ENCODE measurements around the gene PGBD4. TPM values are rescaled to one million over a fixed set of nuclear protein-coding genes. Genes with fewer than 3 reads are reported as not detected.
A peak's percentile ranks its signal among the peaks of the same experiment; 100 is the strongest.

The PGBD4 gene
- total RNA-seq, 1 experiment from 2014 or later: 1.1 TPM

DNA sequence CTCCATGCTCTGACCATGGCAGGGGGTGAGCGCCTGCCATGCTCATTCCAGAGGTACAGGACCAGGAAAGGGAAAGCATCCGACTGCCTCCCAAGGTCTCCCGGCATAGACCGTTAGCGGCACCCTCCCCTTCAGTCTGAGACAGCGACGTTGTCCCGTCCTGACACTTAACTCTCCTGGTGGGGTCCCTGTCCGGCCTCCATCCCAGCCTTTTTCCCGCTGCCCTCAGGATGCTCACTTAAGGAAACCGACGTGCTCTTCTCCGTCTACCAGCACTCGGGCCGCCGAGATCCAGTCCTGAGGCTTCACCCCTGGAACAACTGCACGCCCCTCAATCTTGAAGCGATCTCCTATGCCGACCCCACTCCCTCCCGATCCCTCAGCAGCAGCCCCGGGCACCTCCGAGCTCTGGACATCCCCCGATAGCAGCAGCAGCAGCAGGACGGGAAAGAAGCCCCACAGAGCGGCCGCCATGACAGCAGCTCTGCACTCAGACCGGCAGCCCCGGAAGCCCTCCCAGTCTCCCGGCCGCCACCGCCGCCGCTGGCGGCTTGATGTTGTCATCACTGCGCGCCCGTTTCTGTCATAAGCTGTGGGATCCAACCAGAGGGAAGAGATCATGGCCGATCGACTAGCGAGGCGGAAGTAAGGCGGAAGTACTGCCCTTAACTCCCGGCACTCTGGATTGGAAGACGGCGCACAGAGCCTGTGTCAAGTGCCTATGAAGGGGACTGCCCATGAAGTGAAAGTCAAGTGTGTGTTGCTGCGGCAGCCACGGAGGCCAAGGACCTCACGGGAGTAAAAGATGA, at the start of gene PGBD4, which contains the start of gene EMC7 (continued):
- TF ChIP-seq CREM (CRISPR knock-in tag; IDR thresholded peaks at IDR 0.05) (peak; percentile 99), HMGA2 (CRISPR knock-in tag; IDR thresholded peaks at IDR 0.05) (no peak), NR1H2 (CRISPR knock-in tag; IDR thresholded peaks at IDR 0.05) (no peak), IRF2 (CRISPR knock-in tag; IDR thresholded peaks at IDR 0.05; ENCODE audit: borderline replicate concordance, low read depth) (no peak), GTF2I (CRISPR knock-in tag; conservative IDR thresholded peaks at IDR 0.05) (no peak), ZNF317 (CRISPR knock-in tag; IDR thresholded peaks at IDR 0.05; ENCODE audit: borderline replicate concordance, low read depth) (no peak), TP53 (CRISPR knock-in tag; IDR thresholded peaks at IDR 0.05) (no peak)
- TF ChIP-seq, protein P1, sequence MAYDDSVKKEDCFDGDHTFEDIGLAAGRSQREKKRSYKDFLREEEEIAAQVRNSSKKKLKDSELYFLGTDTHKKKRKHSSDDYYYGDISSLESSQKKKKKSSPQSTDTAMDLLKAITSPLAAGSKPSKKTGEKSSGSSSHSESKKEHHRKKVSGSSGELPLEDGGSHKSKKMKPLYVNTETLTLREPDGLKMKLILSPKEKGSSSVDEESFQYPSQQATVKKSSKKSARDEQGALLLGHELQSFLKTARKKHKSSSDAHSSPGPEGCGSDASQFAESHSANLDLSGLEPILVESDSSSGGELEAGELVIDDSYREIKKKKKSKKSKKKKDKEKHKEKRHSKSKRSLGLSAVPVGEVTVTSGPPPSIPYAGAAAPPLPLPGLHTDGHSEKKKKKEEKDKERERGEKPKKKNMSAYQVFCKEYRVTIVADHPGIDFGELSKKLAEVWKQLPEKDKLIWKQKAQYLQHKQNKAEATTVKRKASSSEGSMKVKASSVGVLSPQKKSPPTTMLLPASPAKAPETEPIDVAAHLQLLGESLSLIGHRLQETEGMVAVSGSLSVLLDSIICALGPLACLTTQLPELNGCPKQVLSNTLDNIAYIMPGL (CRISPR knock-in tag; IDR thresholded peaks at IDR 0.05): no peak
- TF ChIP-seq, protein P2, sequence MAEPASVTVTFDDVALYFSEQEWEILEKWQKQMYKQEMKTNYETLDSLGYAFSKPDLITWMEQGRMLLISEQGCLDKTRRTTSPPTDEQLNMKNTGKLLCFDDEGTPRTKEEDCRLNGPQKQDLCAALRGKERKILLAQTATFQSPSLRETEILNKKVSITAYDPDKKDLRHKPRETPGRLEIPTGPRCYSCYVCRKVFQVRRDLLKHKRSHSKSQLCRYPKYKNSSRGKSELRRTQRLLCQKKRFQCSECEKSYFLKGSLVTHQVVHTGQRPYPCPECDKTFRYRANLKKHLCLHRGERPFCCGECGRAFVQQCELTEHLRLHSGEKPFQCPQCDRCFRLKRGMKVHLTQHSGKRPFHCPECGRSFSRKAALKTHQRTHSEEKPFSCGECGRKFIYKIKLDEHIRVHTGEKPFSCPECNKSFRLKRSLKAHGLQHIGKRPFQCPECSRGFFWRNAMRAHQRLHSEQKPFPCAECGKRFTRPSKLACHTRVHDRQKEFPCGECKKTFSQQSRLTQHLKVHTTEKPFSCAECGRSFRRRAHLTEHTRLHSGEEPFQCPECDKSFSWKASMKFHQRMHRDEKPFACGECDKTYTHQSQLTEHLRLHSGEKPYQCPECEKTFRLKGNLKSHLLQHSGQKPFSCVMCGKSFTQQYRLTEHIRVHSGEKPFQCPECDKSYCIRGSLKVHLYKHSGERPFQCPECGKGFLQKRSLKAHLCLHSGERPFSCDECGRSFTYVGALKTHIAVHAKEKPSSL (CRISPR knock-in tag; conservative IDR thresholded peaks at IDR 0.05): no peak
- TF ChIP-seq, protein P3, sequence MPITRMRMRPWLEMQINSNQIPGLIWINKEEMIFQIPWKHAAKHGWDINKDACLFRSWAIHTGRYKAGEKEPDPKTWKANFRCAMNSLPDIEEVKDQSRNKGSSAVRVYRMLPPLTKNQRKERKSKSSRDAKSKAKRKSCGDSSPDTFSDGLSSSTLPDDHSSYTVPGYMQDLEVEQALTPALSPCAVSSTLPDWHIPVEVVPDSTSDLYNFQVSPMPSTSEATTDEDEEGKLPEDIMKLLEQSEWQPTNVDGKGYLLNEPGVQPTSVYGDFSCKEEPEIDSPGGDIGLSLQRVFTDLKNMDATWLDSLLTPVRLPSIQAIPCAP (CRISPR knock-in tag; IDR thresholded peaks at IDR 0.05): no peak
- TF ChIP-seq, protein P4, sequence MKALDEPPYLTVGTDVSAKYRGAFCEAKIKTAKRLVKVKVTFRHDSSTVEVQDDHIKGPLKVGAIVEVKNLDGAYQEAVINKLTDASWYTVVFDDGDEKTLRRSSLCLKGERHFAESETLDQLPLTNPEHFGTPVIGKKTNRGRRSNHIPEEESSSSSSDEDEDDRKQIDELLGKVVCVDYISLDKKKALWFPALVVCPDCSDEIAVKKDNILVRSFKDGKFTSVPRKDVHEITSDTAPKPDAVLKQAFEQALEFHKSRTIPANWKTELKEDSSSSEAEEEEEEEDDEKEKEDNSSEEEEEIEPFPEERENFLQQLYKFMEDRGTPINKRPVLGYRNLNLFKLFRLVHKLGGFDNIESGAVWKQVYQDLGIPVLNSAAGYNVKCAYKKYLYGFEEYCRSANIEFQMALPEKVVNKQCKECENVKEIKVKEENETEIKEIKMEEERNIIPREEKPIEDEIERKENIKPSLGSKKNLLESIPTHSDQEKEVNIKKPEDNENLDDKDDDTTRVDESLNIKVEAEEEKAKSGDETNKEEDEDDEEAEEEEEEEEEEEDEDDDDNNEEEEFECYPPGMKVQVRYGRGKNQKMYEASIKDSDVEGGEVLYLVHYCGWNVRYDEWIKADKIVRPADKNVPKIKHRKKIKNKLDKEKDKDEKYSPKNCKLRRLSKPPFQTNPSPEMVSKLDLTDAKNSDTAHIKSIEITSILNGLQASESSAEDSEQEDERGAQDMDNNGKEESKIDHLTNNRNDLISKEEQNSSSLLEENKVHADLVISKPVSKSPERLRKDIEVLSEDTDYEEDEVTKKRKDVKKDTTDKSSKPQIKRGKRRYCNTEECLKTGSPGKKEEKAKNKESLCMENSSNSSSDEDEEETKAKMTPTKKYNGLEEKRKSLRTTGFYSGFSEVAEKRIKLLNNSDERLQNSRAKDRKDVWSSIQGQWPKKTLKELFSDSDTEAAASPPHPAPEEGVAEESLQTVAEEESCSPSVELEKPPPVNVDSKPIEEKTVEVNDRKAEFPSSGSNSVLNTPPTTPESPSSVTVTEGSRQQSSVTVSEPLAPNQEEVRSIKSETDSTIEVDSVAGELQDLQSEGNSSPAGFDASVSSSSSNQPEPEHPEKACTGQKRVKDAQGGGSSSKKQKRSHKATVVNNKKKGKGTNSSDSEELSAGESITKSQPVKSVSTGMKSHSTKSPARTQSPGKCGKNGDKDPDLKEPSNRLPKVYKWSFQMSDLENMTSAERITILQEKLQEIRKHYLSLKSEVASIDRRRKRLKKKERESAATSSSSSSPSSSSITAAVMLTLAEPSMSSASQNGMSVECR (CRISPR knock-in tag; IDR thresholded peaks at IDR 0.05; ENCODE audit: borderline replicate concordance): peak; percentile 91; the same call in 1 of the 2 replicates

DNA sequence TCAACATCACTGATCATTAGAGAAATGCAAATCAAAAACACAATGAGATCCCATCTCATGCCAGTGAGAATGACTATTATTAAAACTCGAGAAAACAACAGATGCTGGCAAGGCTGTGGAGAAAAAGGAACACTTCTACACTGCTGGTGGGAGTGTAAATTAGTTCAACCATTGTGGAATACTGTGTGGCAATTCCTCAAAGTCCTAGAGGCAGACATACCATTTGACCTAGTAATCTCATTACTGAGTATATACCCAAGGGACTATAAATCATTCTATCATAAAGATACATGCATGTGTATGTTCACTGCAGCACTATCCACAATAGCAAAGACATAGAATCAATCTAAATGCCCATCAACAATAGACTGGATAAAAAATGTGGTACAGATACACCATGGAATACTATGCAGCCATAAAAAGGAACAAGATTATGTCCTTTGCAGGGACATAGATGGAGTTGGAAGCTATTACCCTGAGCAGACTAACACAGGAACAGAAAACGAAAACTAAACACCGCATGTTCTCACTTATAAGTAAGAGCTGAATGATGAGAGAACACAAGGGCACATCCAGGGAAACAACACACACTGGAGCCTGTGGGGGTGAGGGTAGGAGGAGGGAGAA, 47.7 kb upstream of the PGBD4 start:
- Mint-ChIP-seq H3K36me3 (peaks cover 16% of the 10 kb centered on the region), H3K9me3 (peaks cover 37% of the 10 kb centered on the region), H3K27ac (no peak overlapping the region), H3K27me3 (ENCODE audit: low read depth) (peaks cover 27% of the 10 kb centered on the region), H3K4me1 (no peaks in the 10 kb centered on the region), H3K4me3 (no peak overlapping the region)
- no peak for DNase-seq (ENCODE audit: low spot score)
- ChIA-PET CTCF (no interaction called here), POLR2A (no interaction called here)
- no peak for TF ChIP-seq FOXJ3 (CRISPR knock-in tag; IDR thresholded peaks at IDR 0.05; ENCODE audit: borderline replicate concordance)
- TF ChIP-seq, protein P5, sequence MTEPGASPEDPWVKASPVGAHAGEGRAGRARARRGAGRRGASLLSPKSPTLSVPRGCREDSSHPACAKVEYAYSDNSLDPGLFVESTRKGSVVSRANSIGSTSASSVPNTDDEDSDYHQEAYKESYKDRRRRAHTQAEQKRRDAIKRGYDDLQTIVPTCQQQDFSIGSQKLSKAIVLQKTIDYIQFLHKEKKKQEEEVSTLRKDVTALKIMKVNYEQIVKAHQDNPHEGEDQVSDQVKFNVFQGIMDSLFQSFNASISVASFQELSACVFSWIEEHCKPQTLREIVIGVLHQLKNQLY (CRISPR knock-in tag; IDR thresholded peaks at IDR 0.05): no peak
- ATAC-seq: no peak

Measured in WTC11 (cell line).